Measurements from ENCODE around the gene TBC1D25. TPM values are rescaled to one million over a fixed set of nuclear protein-coding genes. Genes with fewer than 3 reads are reported as not detected.

The TBC1D25 gene
- polyA plus RNA-seq, 1 of the 3 experiments (the other 2 are of a cell fraction) = 18.4 TPM

- ChIA-PET CTCF (no interaction called here), POLR2A (no interaction called here)
- Histone ChIP-seq H3K27me3 (ENCODE audit: insufficient read depth) (no peaks in the 10 kb centered on the region), H3K9me2 (no peaks in the 10 kb centered on the region), H2AFZ (ENCODE audit: low read depth) (no peak overlapping the region), H3K4me1 (ENCODE audit: control insufficient read depth in 1 of 2, insufficient read depth in 2 of 2, low read depth in 1 of 2, low read length in 1 of 2) (peaks cover 0 to 6% of the 10 kb centered on the region in 2 experiments; a peak in 1 of 4 replicates), H3K9me3 (no peaks in the 10 kb centered on the region), H3K79me2 (ENCODE audit: insufficient read depth) (peaks cover 9% of the 10 kb centered on the region; the same call in 1 of the 2 replicates), H3F3A (replicated peaks; ENCODE audit: insufficient read depth) (no peaks in the 10 kb centered on the region), H4K20me1 (ENCODE audit: insufficient read depth) (no peaks in the 10 kb centered on the region), H3K4me2 (no peak overlapping the region), H3K4me3 (ENCODE audit: low read depth in 2 of 2, low read length in 1 of 2) (no peak overlapping the region), H3K36me3 (replicated peaks in 1 of 2; ENCODE audit: control insufficient read depth in 1 of 2, insufficient read depth in 2 of 2, low read length in 1 of 2) (peaks cover 3 to 20% of the 10 kb centered on the region in 2 experiments), H3K9ac (no peak overlapping the region), H3K27ac (ENCODE audit: low read depth in 2 of 2, low read length in 1 of 2) (no peak overlapping the region)
- no peak for TF ChIP-seq MAX (IDR thresholded peaks at IDR 0.05; ENCODE audit: low read depth)
- TF ChIP-seq RCOR1 (IDR thresholded peaks at IDR 0.05; ENCODE audit: low read length) = no peak
- TF ChIP-seq ELF1 (IDR thresholded peaks at IDR 0.05) = no peak
- no peak for TF ChIP-seq USF1 (IDR thresholded peaks at IDR 0.05; ENCODE audit: borderline replicate concordance, low read depth)
- DNase-seq = no peak
- no CpG with 5 or more reads among the region's 19 CpGs for WGBS (ENCODE audit: low lambda C conversion rate)
Measured at GRCh38 chrX:48600226-48600625, 60.7 kb downstream of the TBC1D25 start.

- CTCF ChIA-PET = no interaction called here
- Histone ChIP-seq H3K4me2 (no peak overlapping the region), H3K9me2 (no peaks in the 10 kb centered on the region), H3K79me2 (ENCODE audit: insufficient read depth) (peaks cover 9% of the 10 kb centered on the region; the same call in 1 of the 2 replicates), H3K27ac (ENCODE audit: low read depth in 2 of 2, low read length in 1 of 2) (no peak overlapping the region), H3F3A (replicated peaks; ENCODE audit: insufficient read depth) (no peaks in the 10 kb centered on the region), H3K9ac (no peak overlapping the region), H3K27me3 (ENCODE audit: insufficient read depth) (no peaks in the 10 kb centered on the region), H3K4me3 (ENCODE audit: low read depth in 2 of 2, low read length in 1 of 2) (no peak overlapping the region), H3K9me3 (no peaks in the 10 kb centered on the region), H2AFZ (ENCODE audit: low read depth) (no peak overlapping the region), H3K4me1 (ENCODE audit: control insufficient read depth in 1 of 2, insufficient read depth in 2 of 2, low read depth in 1 of 2, low read length in 1 of 2) (peaks cover 0 to 6% of the 10 kb centered on the region in 2 experiments; a peak in 1 of 4 replicates), H4K20me1 (ENCODE audit: insufficient read depth) (no peaks in the 10 kb centered on the region), H3K36me3 (replicated peaks in 1 of 2; ENCODE audit: control insufficient read depth in 1 of 2, insufficient read depth in 2 of 2, low read length in 1 of 2) (peaks cover 3 to 20% of the 10 kb centered on the region in 2 experiments)
- POLR2A ChIA-PET = no interaction called here
- TF ChIP-seq GATA2 (CRISPR knock-in tag; IDR thresholded peaks at IDR 0.05) = no peak
- TF ChIP-seq MEF2A (IDR thresholded peaks at IDR 0.05; ENCODE audit: borderline replicate concordance, low read depth) = no peak
- TF ChIP-seq SIN3A (IDR thresholded peaks at IDR 0.05; ENCODE audit: borderline replicate concordance, low read depth, low read length) = no peak
- no peak for TF ChIP-seq USF2 (IDR thresholded peaks at IDR 0.05; ENCODE audit: borderline replicate concordance, low read depth, low read length)
- TF ChIP-seq ELF1 (IDR thresholded peaks at IDR 0.05) = no peak
- no peak for DNase-seq
- WGBS (ENCODE audit: low lambda C conversion rate) = 36% methylated on average over 6 of the region's 17 CpGs
Measured at GRCh38 chrX:48601741-48602394, 62.4 kb downstream of the TBC1D25 start.

- Histone ChIP-seq H3K27me3 (ENCODE audit: insufficient read depth) (no peaks in the 10 kb centered on the region), H3K9me3 (no peaks in the 10 kb centered on the region), H3K4me1 (ENCODE audit: control insufficient read depth in 1 of 2, insufficient read depth in 2 of 2, low read depth in 1 of 2, low read length in 1 of 2) (no peaks in the 10 kb centered on the region), H4K20me1 (ENCODE audit: insufficient read depth) (no peaks in the 10 kb centered on the region), H3K4me3 (ENCODE audit: low read depth in 2 of 2, low read length in 1 of 2) (no peak overlapping the region), H3F3A (replicated peaks; ENCODE audit: insufficient read depth) (no peaks in the 10 kb centered on the region), H3K9ac (no peak overlapping the region), H3K9me2 (no peaks in the 10 kb centered on the region), H2AFZ (ENCODE audit: low read depth) (no peak overlapping the region), H3K79me2 (ENCODE audit: insufficient read depth) (no peaks in the 10 kb centered on the region), H3K4me2 (no peak overlapping the region), H3K36me3 (replicated peaks in 1 of 2; ENCODE audit: control insufficient read depth in 1 of 2, insufficient read depth in 2 of 2, low read length in 1 of 2) (peaks cover 3 to 16% of the 10 kb centered on the region in 2 experiments), H3K27ac (ENCODE audit: low read depth in 2 of 2, low read length in 1 of 2) (no peak overlapping the region)
- CTCF ChIA-PET = interaction anchor here (0.8 kb wide), 1 partner anchor 26 kb away, joined by 3 read pairs; no protein-coding TSS in a partner anchor
- 59% methylated on average over 13 of the region's 16 CpGs for WGBS (ENCODE audit: low lambda C conversion rate)
- DNase-seq = no peak
- POLR2A ChIA-PET = no interaction called here
- no peak for TF ChIP-seq ZBTB33 (IDR thresholded peaks at IDR 0.05; ENCODE audit: borderline replicate concordance, low read depth)
- TF ChIP-seq NFIC (IDR thresholded peaks at IDR 0.05; ENCODE audit: borderline replicate concordance) = no peak
- TF ChIP-seq YY1 (IDR thresholded peaks at IDR 0.05; ENCODE audit: low read depth) = no peak
- no peak for TF ChIP-seq MAX (IDR thresholded peaks at IDR 0.05; ENCODE audit: low read depth)
- no peak for TF ChIP-seq USF1 (IDR thresholded peaks at IDR 0.05; ENCODE audit: borderline replicate concordance, low read depth)
- TF ChIP-seq IRF3 (IDR thresholded peaks at IDR 0.05; ENCODE audit: low read depth, low read length) = no peak
- no peak for TF ChIP-seq FOSL2 (IDR thresholded peaks at IDR 0.05; ENCODE audit: borderline replicate concordance, low read depth)
- TF ChIP-seq TAF1 (IDR thresholded peaks at IDR 0.05; ENCODE audit: borderline replicate concordance, low read depth, low read length) = no peak
Measured at GRCh38 chrX:48604701-48605100, 65.2 kb downstream of the TBC1D25 start.
